ENCODE data around the gene ANKS1B. TPM values are rescaled to one million over a fixed set of nuclear protein-coding genes. Genes with fewer than 3 reads are reported as not detected.

Gene ANKS1B
- total RNA-seq, 1 donor from 2014 or later = 2.3 TPM

GRCh38 chr12:98893126-98893674, 1091.5 kb downstream of the ANKS1B start:
- Mint-ChIP-seq H3K27ac (ENCODE audit: unreplicated experiment) (no peak overlapping the region), H3K4me3 (ENCODE audit: unreplicated experiment) (no peak overlapping the region), H3K27me3 (ENCODE audit: low read depth) (peaks cover 75% of the 10 kb centered on the region), H3K4me1 (ENCODE audit: low read depth) (peaks cover 9% of the 10 kb centered on the region), H3K36me3 (ENCODE audit: low read depth) (no peaks in the 10 kb centered on the region), H3K9me3 (ENCODE audit: low read depth) (no peaks in the 10 kb centered on the region)
- no peak for TF ChIP-seq CTCF (IDR thresholded peaks at IDR 0.05)
- no peak for DNase-seq (ENCODE audit: low spot score)

GRCh38 chr12:98885778-98886177, 1099.0 kb downstream of the ANKS1B start:
- Mint-ChIP-seq H3K4me3 (ENCODE audit: unreplicated experiment) (no peak overlapping the region), H3K27ac (ENCODE audit: unreplicated experiment) (no peak overlapping the region), H3K4me1 (ENCODE audit: low read depth) (no peaks in the 10 kb centered on the region), H3K36me3 (ENCODE audit: low read depth) (peaks cover 1% of the 10 kb centered on the region), H3K27me3 (ENCODE audit: low read depth) (peaks cover 41% of the 10 kb centered on the region), H3K9me3 (ENCODE audit: low read depth) (peaks cover 3% of the 10 kb centered on the region)
- TF ChIP-seq CTCF (IDR thresholded peaks at IDR 0.05) = no peak
- DNase-seq (ENCODE audit: low spot score) = no peak

GRCh38 chr12:98883231-98883630, 1101.5 kb downstream of the ANKS1B start:
- H3K36me3 Mint-ChIP-seq (ENCODE audit: low read depth) = peaks cover 1% of the 10 kb centered on the region
- peaks cover 3% of the 10 kb centered on the region for H3K9me3 Mint-ChIP-seq (ENCODE audit: low read depth)
- no peak for TF ChIP-seq CTCF (IDR thresholded peaks at IDR 0.05)
- H3K27ac Mint-ChIP-seq (ENCODE audit: unreplicated experiment) = no peak overlapping the region
- DNase-seq (ENCODE audit: low spot score) = no peak
- H3K4me1 Mint-ChIP-seq (ENCODE audit: low read depth) = no peaks in the 10 kb centered on the region
- peaks cover 24% of the 10 kb centered on the region for H3K27me3 Mint-ChIP-seq (ENCODE audit: low read depth)
- H3K4me3 Mint-ChIP-seq (ENCODE audit: unreplicated experiment) = no peak overlapping the region

GRCh38 chr12:98882526-98882925, 1102.2 kb downstream of the ANKS1B start:
- peaks cover 1% of the 10 kb centered on the region for H3K36me3 Mint-ChIP-seq (ENCODE audit: low read depth)
- no peak for DNase-seq (ENCODE audit: low spot score)
- peaks cover 22% of the 10 kb centered on the region for H3K27me3 Mint-ChIP-seq (ENCODE audit: low read depth)
- H3K4me3 Mint-ChIP-seq (ENCODE audit: unreplicated experiment) = no peak overlapping the region
- peaks cover 3% of the 10 kb centered on the region for H3K9me3 Mint-ChIP-seq (ENCODE audit: low read depth)
- H3K27ac Mint-ChIP-seq (ENCODE audit: unreplicated experiment) = no peak overlapping the region
- no peak for TF ChIP-seq CTCF (IDR thresholded peaks at IDR 0.05)
- H3K4me1 Mint-ChIP-seq (ENCODE audit: low read depth) = no peaks in the 10 kb centered on the region

GRCh38 chr12:98873776-98874175, 1111.0 kb downstream of the ANKS1B start:
- no peak overlapping the region for H3K27ac Mint-ChIP-seq (ENCODE audit: unreplicated experiment)
- H3K27me3 Mint-ChIP-seq (ENCODE audit: low read depth) = no peaks in the 10 kb centered on the region
- TF ChIP-seq CTCF (IDR thresholded peaks at IDR 0.05) = no peak
- H3K36me3 Mint-ChIP-seq (ENCODE audit: low read depth) = no peaks in the 10 kb centered on the region
- DNase-seq (ENCODE audit: low spot score) = no peak
- no peak overlapping the region for H3K4me3 Mint-ChIP-seq (ENCODE audit: unreplicated experiment)
- H3K9me3 Mint-ChIP-seq (ENCODE audit: low read depth) = no peaks in the 10 kb centered on the region
- H3K4me1 Mint-ChIP-seq (ENCODE audit: low read depth) = peaks cover 4% of the 10 kb centered on the region
